GM15510 (cell line): ENCODE measurements around the gene KCNN3.

ENCODE experiments used
- POLR2A ChIP-seq: IDR thresholded peaks from 3 replicates; pipeline ENCODE4 v1.6.1; 2011; ENCODE audit warnings: borderline replicate concordance; ENCODE audit not compliant: insufficient read length; ENCODE audit errors: extremely low read depth

Gene KCNN3

GRCh38 chr1:154752273-154753030 lies 117.6 kb downstream of the KCNN3 start:
- no peak for TF ChIP-seq POLR2A

- TF ChIP-seq POLR2A, result no peak
Measured at GRCh38 chr1:154751690-154752089, 118.4 kb downstream of the KCNN3 start.

- no peak for TF ChIP-seq POLR2A
Measured at GRCh38 chr1:154750681-154751665, 119.1 kb downstream of the KCNN3 start.

GRCh38 chr1:154749078-154749760 lies 120.9 kb downstream of the KCNN3 start:
- TF ChIP-seq POLR2A, result no peak

GRCh38 chr1:154748405-154748775 lies 121.7 kb downstream of the KCNN3 start:
- no peak for TF ChIP-seq POLR2A

- TF ChIP-seq POLR2A, result no peak
Measured at GRCh38 chr1:154747740-154748404, 122.2 kb downstream of the KCNN3 start.

GRCh38 chr1:154747380-154747739 lies 122.7 kb downstream of the KCNN3 start:
- no peak for TF ChIP-seq POLR2A

GRCh38 chr1:154746622-154747299 lies 123.3 kb downstream of the KCNN3 start:
- no peak for TF ChIP-seq POLR2A

GRCh38 chr1:154745750-154746425 lies 124.2 kb downstream of the KCNN3 start:
- TF ChIP-seq POLR2A, result no peak

GRCh38 chr1:154745286-154745731 lies 124.8 kb downstream of the KCNN3 start:
- TF ChIP-seq POLR2A, result no peak

GRCh38 chr1:154744352-154745035 lies 125.6 kb downstream of the KCNN3 start:
- no peak for TF ChIP-seq POLR2A

GRCh38 chr1:154743526-154744036 lies 126.5 kb downstream of the KCNN3 start:
- TF ChIP-seq POLR2A, result no peak

GRCh38 chr1:154742606-154743005 lies 127.5 kb downstream of the KCNN3 start:
- TF ChIP-seq POLR2A, result no peak

GRCh38 chr1:154741741-154742495 lies 128.2 kb downstream of the KCNN3 start:
- no peak for TF ChIP-seq POLR2A
